Measurements from ENCODE around the gene TCF12.
A peak's percentile ranks its signal among the peaks of the same experiment; 100 is the strongest.

TCF12 gene

GRCh38 chr15:56893364-56893678 is 25.1 kb upstream of the TCF12 start:
- Mint-ChIP-seq H3K27me3 (no peaks in the 10 kb centered on the region), H3K9me3 (peaks cover 4% of the 10 kb centered on the region), H3K4me1 (peaks cover 10% of the 10 kb centered on the region), H3K36me3 (ENCODE audit: low read depth) (no peaks in the 10 kb centered on the region), H3K27ac (no peak overlapping the region), H3K4me3 (no peak overlapping the region)
- DNase-seq (no peak), ATAC-seq (no peak)

DNA sequence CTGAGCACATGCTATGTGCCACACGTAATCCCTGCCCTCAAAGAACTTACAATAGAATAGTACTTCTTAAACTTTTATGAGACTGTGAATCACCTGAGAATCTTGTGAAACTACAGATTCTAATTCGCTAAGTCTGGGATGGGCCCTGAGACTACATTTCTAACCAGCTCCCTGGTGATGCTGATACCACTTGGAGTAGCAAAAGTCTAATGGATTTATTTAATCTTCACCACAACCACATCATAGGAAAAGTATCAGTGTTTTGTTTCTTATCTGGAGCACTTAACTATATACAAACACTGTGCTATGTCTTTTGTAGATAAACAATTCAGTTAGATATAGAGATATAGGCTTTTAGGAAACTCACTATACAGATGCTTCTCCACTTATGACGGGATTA is 23.8 kb upstream of the TCF12 start:
- ATAC-seq (no peak), DNase-seq (no peak)
- Mint-ChIP-seq H3K27ac (no peak overlapping the region), H3K9me3 (peaks cover 4% of the 10 kb centered on the region), H3K4me3 (no peak overlapping the region), H3K27me3 (no peaks in the 10 kb centered on the region), H3K4me1 (no peaks in the 10 kb centered on the region), H3K36me3 (ENCODE audit: low read depth) (no peaks in the 10 kb centered on the region)

- DNase-seq: no peak
- Mint-ChIP-seq H3K36me3 (ENCODE audit: low read depth) (no peaks in the 10 kb centered on the region), H3K4me3 (no peak overlapping the region), H3K27me3 (no peaks in the 10 kb centered on the region), H3K4me1 (peaks cover 7% of the 10 kb centered on the region), H3K27ac (no peak overlapping the region), H3K9me3 (peaks cover 3% of the 10 kb centered on the region)
- ATAC-seq: no peak
Observed at GRCh38 chr15:56901931-56902330, 16.5 kb upstream of the TCF12 start.

DNA sequence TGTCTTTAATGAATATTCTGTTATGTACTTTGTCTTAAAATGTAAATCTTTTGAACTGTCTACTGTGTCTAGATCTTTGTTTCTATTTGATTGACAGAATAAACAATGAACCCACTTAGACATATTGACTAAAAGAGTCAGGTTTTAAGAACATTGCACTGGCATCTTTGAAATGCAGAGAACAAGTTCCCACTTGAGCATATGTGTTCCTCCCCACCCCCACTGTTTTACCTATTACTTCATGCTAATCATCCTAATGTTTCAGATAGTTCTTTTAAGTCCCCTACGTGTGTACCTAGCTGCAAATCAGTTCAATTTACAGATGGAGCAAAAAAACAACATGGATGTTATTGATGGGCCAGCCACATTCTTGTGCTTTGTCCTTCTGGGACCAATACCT is 11.7 kb upstream of the TCF12 start:
- Mint-ChIP-seq H3K36me3 (ENCODE audit: low read depth) (no peaks in the 10 kb centered on the region), H3K9me3 (no peaks in the 10 kb centered on the region), H3K4me3 (peak overlapping the region; percentile 35), H3K27ac (no peak overlapping the region), H3K27me3 (no peaks in the 10 kb centered on the region), H3K4me1 (peaks cover 17% of the 10 kb centered on the region)
- DNase-seq (no peak), ATAC-seq (no peak)

GRCh38 chr15:56910801-56911200 is 7.6 kb upstream of the TCF12 start:
- Mint-ChIP-seq H3K36me3 (ENCODE audit: low read depth) (no peaks in the 10 kb centered on the region), H3K27ac (no peak overlapping the region)

GRCh38 chr15:56913241-56913640 is 5.2 kb upstream of the TCF12 start:
- peaks cover 4% of the 10 kb centered on the region for H3K9me3 Mint-ChIP-seq

More at GRCh38 chr15:56910801-56911200, 7.6 kb upstream of the TCF12 start:
- Mint-ChIP-seq H3K4me1 (peaks cover 17% of the 10 kb centered on the region), H3K9me3 (no peaks in the 10 kb centered on the region), H3K4me3 (no peak overlapping the region), H3K27me3 (no peaks in the 10 kb centered on the region)
- DNase-seq (no peak), ATAC-seq (no peak)

DNA sequence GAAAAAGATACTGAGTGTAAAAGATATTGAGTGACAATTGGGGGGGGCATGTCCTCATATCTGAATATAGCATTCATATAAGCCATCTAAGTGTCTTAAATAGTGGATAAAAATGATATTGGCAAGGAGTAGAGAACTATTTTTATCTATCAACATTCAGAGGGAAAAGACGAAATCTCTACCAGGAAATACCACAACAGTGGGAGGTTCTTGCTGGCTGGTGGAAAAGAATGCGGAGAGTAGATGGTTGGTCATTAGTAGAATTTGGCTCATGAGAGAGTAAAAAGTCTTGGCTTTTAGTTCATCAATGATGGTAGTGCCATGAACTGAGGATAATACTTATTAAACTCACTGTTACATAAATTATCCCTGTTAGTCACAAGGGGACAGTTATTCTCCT is 4.8 kb upstream of the TCF12 start:
- Mint-ChIP-seq H3K36me3 (ENCODE audit: low read depth) (peaks cover 4% of the 10 kb centered on the region), H3K27ac (no peak overlapping the region), H3K4me3 (no peak overlapping the region), H3K27me3 (no peaks in the 10 kb centered on the region), H3K4me1 (peaks cover 17% of the 10 kb centered on the region), H3K9me3 (peaks cover 4% of the 10 kb centered on the region)
- ATAC-seq (no peak), DNase-seq (no peak)

More at GRCh38 chr15:56913241-56913640, 5.2 kb upstream of the TCF12 start:
- no peak for ATAC-seq
- Mint-ChIP-seq H3K27me3 (no peaks in the 10 kb centered on the region), H3K4me3 (no peak overlapping the region), H3K4me1 (peaks cover 17% of the 10 kb centered on the region), H3K27ac (no peak overlapping the region), H3K36me3 (ENCODE audit: low read depth) (peaks cover 4% of the 10 kb centered on the region)
- no peak for DNase-seq

GRCh38 chr15:56915888-56916287 is 2.6 kb upstream of the TCF12 start:
- ATAC-seq (no peak), DNase-seq (no peak)
- no peak overlapping the region for H3K4me3 Mint-ChIP-seq
- H3K9me3 Mint-ChIP-seq: peaks cover 4% of the 10 kb centered on the region
- no peak overlapping the region for H3K27ac Mint-ChIP-seq
- peaks cover 29% of the 10 kb centered on the region for H3K4me1 Mint-ChIP-seq
- H3K36me3 Mint-ChIP-seq (ENCODE audit: low read depth): peaks cover 12% of the 10 kb centered on the region
- no peaks in the 10 kb centered on the region for H3K27me3 Mint-ChIP-seq

GRCh38 chr15:56916825-56917477 is 1.5 kb upstream of the TCF12 start:
- Mint-ChIP-seq H3K27ac (peak overlapping the region; percentile 42), H3K9me3 (peaks cover 4% of the 10 kb centered on the region), H3K36me3 (ENCODE audit: low read depth) (peaks cover 13% of the 10 kb centered on the region), H3K4me1 (peaks cover 30% of the 10 kb centered on the region), H3K4me3 (peak overlapping the region; percentile 93), H3K27me3 (no peaks in the 10 kb centered on the region)
- no peak for DNase-seq
- no peak for ATAC-seq

DNA sequence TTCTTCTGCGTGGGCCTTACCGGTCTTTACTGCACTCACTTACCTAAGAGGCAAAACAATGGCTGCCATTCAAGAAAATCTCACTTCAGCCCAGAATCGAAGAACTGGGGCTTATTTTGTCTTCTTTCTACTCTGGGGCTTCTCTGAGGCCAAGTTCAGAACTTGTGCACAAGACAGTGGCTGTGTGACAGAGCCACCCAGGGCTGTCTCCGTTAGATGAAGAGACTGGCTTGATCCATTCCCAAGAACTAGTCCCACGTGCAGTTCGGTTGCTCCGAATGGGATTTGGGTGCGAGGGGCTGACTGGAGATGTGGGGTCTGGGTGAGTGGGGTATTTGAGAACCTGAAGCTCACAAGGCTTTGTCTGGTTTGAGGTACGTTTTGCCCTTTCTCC is 795 bp upstream of the TCF12 start:
- peak overlapping the region; percentile 93 for H3K4me3 Mint-ChIP-seq
- H3K36me3 Mint-ChIP-seq (ENCODE audit: low read depth): peaks cover 19% of the 10 kb centered on the region
- H3K27ac Mint-ChIP-seq: peak overlapping the region; percentile 64
- DNase-seq (no peak), ATAC-seq (no peak)
- H3K27me3 Mint-ChIP-seq: no peaks in the 10 kb centered on the region
- H3K9me3 Mint-ChIP-seq: peaks cover 4% of the 10 kb centered on the region
- peaks cover 36% of the 10 kb centered on the region for H3K4me1 Mint-ChIP-seq

GRCh38 chr15:56919031-56919608 is 676 bp downstream of the TCF12 start:
- Mint-ChIP-seq H3K4me3 (peak overlapping the region; percentile 93), H3K27me3 (no peaks in the 10 kb centered on the region), H3K36me3 (ENCODE audit: low read depth) (peaks cover 27% of the 10 kb centered on the region), H3K9me3 (peaks cover 4% of the 10 kb centered on the region), H3K4me1 (peaks cover 48% of the 10 kb centered on the region), H3K27ac (peak overlapping the region; percentile 56)
- ATAC-seq: peak; percentile 7
- DNase-seq: peak; percentile 61

DNA sequence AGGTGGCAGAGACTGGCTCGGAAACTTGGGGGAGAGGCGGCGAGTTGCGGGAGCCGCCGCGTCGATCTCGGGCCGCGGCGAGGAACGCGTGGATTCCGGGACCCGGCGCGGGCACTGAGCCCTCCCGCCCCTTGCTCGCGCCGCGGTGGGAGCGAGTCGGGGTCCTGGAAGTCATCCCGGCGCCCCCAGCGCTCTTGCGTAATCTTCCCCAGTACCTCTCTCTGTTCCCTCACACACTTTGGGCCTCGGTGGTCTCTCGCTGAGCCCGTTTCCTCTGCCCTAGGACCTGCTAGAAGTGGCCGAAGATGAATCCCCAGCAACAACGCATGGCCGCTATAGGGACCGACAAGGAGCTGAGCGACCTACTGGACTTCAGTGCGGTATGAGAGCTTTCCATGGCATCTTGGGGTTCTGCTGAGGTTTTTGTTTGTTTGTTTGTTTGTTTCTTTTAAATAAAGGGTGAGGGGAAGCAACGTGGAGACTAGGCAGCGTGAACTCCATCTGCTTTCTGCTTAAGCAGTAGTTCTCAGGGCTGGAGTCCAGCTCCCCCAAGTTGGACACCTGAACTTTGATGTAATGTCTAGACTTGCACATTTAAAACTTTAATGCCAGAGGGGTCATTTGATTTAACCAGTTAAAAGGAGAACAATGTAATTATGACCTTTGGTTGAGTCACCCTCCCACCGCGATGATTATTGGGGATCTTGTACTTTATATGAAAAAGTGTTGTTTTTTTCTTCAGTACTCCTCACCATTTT is 1.3 kb downstream of the TCF12 start:
- peaks cover 4% of the 10 kb centered on the region for H3K9me3 Mint-ChIP-seq
- no peaks in the 10 kb centered on the region for H3K27me3 Mint-ChIP-seq
- peaks cover 53% of the 10 kb centered on the region for H3K4me1 Mint-ChIP-seq
- ATAC-seq (no peak), DNase-seq (peak; percentile 36)
- peak overlapping the region; percentile 93 for H3K4me3 Mint-ChIP-seq
- peaks cover 33% of the 10 kb centered on the region for H3K36me3 Mint-ChIP-seq (ENCODE audit: low read depth)
- peak overlapping the region; percentile 90 for H3K27ac Mint-ChIP-seq

DNA sequence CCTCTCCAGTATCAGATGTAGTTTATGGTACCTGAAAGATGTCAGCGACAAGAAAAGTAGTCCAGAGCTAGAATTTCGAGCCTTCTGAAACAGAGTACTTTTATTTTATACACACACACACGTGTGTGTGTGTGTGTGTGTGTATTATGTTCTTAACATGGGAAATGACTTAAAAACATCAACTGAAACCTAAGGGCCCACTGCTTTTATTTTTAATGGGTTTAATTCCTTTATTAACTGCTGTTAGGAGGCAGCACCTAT is 1.9 kb downstream of the TCF12 start:
- H3K36me3 Mint-ChIP-seq (ENCODE audit: low read depth): peaks cover 33% of the 10 kb centered on the region
- peak overlapping the region; percentile 90 for H3K27ac Mint-ChIP-seq
- DNase-seq: no peak
- H3K4me1 Mint-ChIP-seq: peaks cover 53% of the 10 kb centered on the region
- no peak for ATAC-seq
- H3K27me3 Mint-ChIP-seq: no peaks in the 10 kb centered on the region
- H3K4me3 Mint-ChIP-seq: peak overlapping the region; percentile 93
- H3K9me3 Mint-ChIP-seq: peaks cover 4% of the 10 kb centered on the region

- no peak for ATAC-seq
- no peak for DNase-seq
- H3K27me3 Mint-ChIP-seq: no peaks in the 10 kb centered on the region
- H3K36me3 Mint-ChIP-seq (ENCODE audit: low read depth): peaks cover 45% of the 10 kb centered on the region
- H3K4me3 Mint-ChIP-seq: no peak overlapping the region
- no peak overlapping the region for H3K27ac Mint-ChIP-seq
- H3K9me3 Mint-ChIP-seq: no peaks in the 10 kb centered on the region
- peaks cover 49% of the 10 kb centered on the region for H3K4me1 Mint-ChIP-seq
Observed at GRCh38 chr15:56923174-56923591, 4.7 kb downstream of the TCF12 start.

DNA sequence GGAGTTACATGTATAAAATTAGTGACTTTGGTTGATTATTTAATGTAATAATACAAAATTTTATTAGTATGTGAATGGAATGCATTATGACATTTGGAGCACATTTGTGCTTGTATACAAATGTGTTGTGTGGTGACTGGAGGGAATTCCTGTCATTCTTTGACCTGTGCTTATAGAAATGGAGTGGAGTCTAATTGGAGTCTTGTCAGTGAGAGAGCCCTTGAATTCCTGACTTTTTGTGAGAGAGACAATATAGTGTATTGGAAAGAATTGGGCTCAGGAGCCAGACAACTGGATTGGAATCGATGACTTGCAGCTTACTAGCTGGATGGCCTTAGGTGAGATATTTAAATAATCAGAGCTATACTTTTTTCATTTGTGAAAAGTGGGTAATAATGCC is 9.4 kb downstream of the TCF12 start:
- ATAC-seq: no peak
- Mint-ChIP-seq H3K4me1 (peaks cover 66% of the 10 kb centered on the region), H3K36me3 (ENCODE audit: low read depth) (peaks cover 40% of the 10 kb centered on the region), H3K27ac (no peak overlapping the region), H3K9me3 (no peaks in the 10 kb centered on the region), H3K27me3 (no peaks in the 10 kb centered on the region), H3K4me3 (no peak overlapping the region)
- DNase-seq: no peak

Measured in activated naive CD8-positive, alpha-beta T cell treated with anti-CD3 and anti-CD28 coated beads, Interleukin-2, amount 50 U/mL, for 24 hours (primary cell).